ENCODE results near the gene GPC6. TPM values are rescaled to one million over a fixed set of nuclear protein-coding genes. Genes with fewer than 3 reads are reported as not detected.

The GPC6 gene
- total RNA-seq, 1 experiment from 2014 or later, result not detected

GRCh38 chr13:93375491-93375890 lies 148.9 kb downstream of the GPC6 start:
- intact Hi-C loops (cut with micrococcal nuclease; ENCODE audit: unreplicated experiment), result no loop called here
- no peaks in the 10 kb centered on the region for H3K27me3 Mint-ChIP-seq (ENCODE audit: unreplicated experiment)
- no peak overlapping the region for H3K27ac Mint-ChIP-seq (ENCODE audit: unreplicated experiment)
- no peak overlapping the region for H3K4me3 Mint-ChIP-seq (ENCODE audit: low read depth, unreplicated experiment)
- BruUV-seq (replicated peaks), result no TSS peak
- no peak for DNase-seq
- H3K36me3 Mint-ChIP-seq (ENCODE audit: insufficient read depth, unreplicated experiment), result no peaks in the 10 kb centered on the region
- TF ChIP-seq CTCF (IDR thresholded peaks at IDR 0.05; ENCODE audit: unreplicated experiment), result no peak
- CTCF ChIA-PET, result no interaction called here
- no peaks in the 10 kb centered on the region for H3K9me3 Mint-ChIP-seq (ENCODE audit: low read depth, unreplicated experiment)
- H3K4me1 Mint-ChIP-seq (ENCODE audit: low read depth, unreplicated experiment), result no peaks in the 10 kb centered on the region

GRCh38 chr13:93377196-93377595 lies 150.6 kb downstream of the GPC6 start:
- BruUV-seq (replicated peaks), result no TSS peak
- Mint-ChIP-seq H3K27me3 (ENCODE audit: unreplicated experiment) (no peaks in the 10 kb centered on the region), H3K4me3 (ENCODE audit: low read depth, unreplicated experiment) (no peak overlapping the region), H3K36me3 (ENCODE audit: insufficient read depth, unreplicated experiment) (no peaks in the 10 kb centered on the region), H3K4me1 (ENCODE audit: low read depth, unreplicated experiment) (no peaks in the 10 kb centered on the region), H3K9me3 (ENCODE audit: low read depth, unreplicated experiment) (no peaks in the 10 kb centered on the region), H3K27ac (ENCODE audit: unreplicated experiment) (no peak overlapping the region)
- intact Hi-C loops (cut with micrococcal nuclease; ENCODE audit: unreplicated experiment), result no loop called here
- CTCF ChIA-PET, result no interaction called here
- TF ChIP-seq CTCF (IDR thresholded peaks at IDR 0.05; ENCODE audit: unreplicated experiment), result no peak
- no peak for DNase-seq

GRCh38 chr13:93378184-93378583 lies 151.6 kb downstream of the GPC6 start:
- Mint-ChIP-seq H3K4me1 (ENCODE audit: low read depth, unreplicated experiment) (no peaks in the 10 kb centered on the region), H3K9me3 (ENCODE audit: low read depth, unreplicated experiment) (no peaks in the 10 kb centered on the region), H3K4me3 (ENCODE audit: low read depth, unreplicated experiment) (no peak overlapping the region), H3K27ac (ENCODE audit: unreplicated experiment) (no peak overlapping the region), H3K36me3 (ENCODE audit: insufficient read depth, unreplicated experiment) (no peaks in the 10 kb centered on the region), H3K27me3 (ENCODE audit: unreplicated experiment) (no peaks in the 10 kb centered on the region)
- intact Hi-C loops (cut with micrococcal nuclease; ENCODE audit: unreplicated experiment), result no loop called here
- no peak for DNase-seq
- no TSS peak for BruUV-seq (replicated peaks)
- CTCF ChIA-PET, result no interaction called here
- no peak for TF ChIP-seq CTCF (IDR thresholded peaks at IDR 0.05; ENCODE audit: unreplicated experiment)

- DNase-seq, result no peak
- Mint-ChIP-seq H3K9me3 (ENCODE audit: low read depth, unreplicated experiment) (no peaks in the 10 kb centered on the region), H3K4me3 (ENCODE audit: low read depth, unreplicated experiment) (no peak overlapping the region), H3K36me3 (ENCODE audit: insufficient read depth, unreplicated experiment) (no peaks in the 10 kb centered on the region), H3K27me3 (ENCODE audit: unreplicated experiment) (no peaks in the 10 kb centered on the region), H3K27ac (ENCODE audit: unreplicated experiment) (no peak overlapping the region), H3K4me1 (ENCODE audit: low read depth, unreplicated experiment) (no peaks in the 10 kb centered on the region)
- CTCF ChIA-PET, result no interaction called here
- BruUV-seq (replicated peaks), result no TSS peak
- intact Hi-C loops (cut with micrococcal nuclease; ENCODE audit: unreplicated experiment), result no loop called here
- no peak for TF ChIP-seq CTCF (IDR thresholded peaks at IDR 0.05; ENCODE audit: unreplicated experiment)
These were observed 159.5 kb downstream of the GPC6 start for GRCh38 chr13:93386116-93386515.

GRCh38 chr13:93388701-93389100 lies 162.1 kb downstream of the GPC6 start:
- Mint-ChIP-seq H3K27ac (ENCODE audit: unreplicated experiment) (no peak overlapping the region), H3K9me3 (ENCODE audit: low read depth, unreplicated experiment) (peaks cover 2% of the 10 kb centered on the region), H3K27me3 (ENCODE audit: unreplicated experiment) (no peaks in the 10 kb centered on the region), H3K4me1 (ENCODE audit: low read depth, unreplicated experiment) (no peaks in the 10 kb centered on the region), H3K4me3 (ENCODE audit: low read depth, unreplicated experiment) (no peak overlapping the region), H3K36me3 (ENCODE audit: insufficient read depth, unreplicated experiment) (no peaks in the 10 kb centered on the region)
- intact Hi-C loops (cut with micrococcal nuclease; ENCODE audit: unreplicated experiment), result no loop called here
- no peak for DNase-seq
- BruUV-seq (replicated peaks), result no TSS peak
- CTCF ChIA-PET, result no interaction called here
- TF ChIP-seq CTCF (IDR thresholded peaks at IDR 0.05; ENCODE audit: unreplicated experiment), result no peak

Data from Calu3 (cell line).